NCI-H128 (cell line): ENCODE results near the gene THADA.

ENCODE experiments used
- DNase-seq: peaks from one replicate; lab custom pipeline; 2025; ENCODE audit not compliant: unreplicated experiment; lab: John Stamatoyannopoulos, UW

Gene THADA

GRCh38 chr2:43363120-43363519 is 232.7 kb downstream of the THADA start:
- DNase-seq: no peak

DNA sequence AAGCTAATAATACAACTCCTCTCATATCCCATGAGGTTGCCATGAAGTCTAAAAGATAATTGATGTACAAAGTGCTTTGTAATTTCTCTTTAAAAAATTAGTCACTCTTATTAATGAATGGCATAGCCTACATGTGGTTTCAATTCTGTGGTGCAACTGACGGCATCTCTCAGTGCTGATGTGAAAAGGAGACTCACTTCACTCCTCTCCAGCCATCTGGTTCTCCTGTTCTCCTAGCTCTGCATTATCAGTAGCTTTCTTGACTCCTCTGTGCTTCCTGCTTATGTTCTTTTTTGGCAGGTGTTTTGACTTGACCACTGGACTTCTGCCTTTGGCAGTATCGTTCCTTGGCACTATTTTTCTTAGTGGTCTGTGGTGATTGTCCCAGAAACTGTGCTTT is 234.6 kb downstream of the THADA start:
- no peak for DNase-seq

DNA sequence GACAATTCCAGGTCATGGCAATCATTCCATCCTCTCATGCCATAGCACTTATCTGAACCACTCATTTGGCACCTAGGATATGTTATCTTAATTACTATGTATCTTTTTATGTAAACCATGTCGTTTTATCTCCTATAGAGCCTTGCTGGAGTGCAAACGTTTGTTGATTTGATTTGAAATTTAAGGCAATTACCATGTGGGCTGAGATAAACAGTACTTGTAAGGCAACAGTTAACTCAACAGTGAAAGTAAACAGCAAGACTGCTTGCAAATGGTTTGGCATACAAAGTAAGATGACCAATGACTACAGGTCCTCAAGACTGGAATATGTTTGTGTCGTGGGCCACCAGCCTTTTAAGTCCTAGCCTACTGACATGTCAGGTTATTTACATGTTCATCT is 235.7 kb downstream of the THADA start:
- DNase-seq: no peak

GRCh38 chr2:43358410-43359201 is 237.2 kb downstream of the THADA start:
- no peak for DNase-seq

DNA sequence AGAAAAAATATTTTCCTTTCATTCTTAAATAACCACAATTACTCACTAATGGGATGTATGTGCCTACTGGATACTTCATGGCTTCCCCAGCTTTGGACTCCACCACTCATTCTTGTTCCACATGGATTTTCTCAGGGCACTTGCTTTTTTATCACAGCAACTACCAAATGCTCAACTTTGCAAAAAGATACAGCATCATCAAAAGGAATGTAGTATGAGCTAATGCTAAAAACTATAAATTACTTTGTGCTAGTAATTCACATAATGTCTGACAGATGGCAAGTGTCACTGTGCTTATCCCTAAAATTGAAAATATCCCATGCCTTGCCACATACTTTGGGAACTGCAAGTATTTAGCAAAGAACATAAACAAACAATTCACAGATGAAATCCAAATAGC is 239.1 kb downstream of the THADA start:
- no peak for DNase-seq

GRCh38 chr2:43355399-43355798 is 240.4 kb downstream of the THADA start:
- no peak for DNase-seq

DNA sequence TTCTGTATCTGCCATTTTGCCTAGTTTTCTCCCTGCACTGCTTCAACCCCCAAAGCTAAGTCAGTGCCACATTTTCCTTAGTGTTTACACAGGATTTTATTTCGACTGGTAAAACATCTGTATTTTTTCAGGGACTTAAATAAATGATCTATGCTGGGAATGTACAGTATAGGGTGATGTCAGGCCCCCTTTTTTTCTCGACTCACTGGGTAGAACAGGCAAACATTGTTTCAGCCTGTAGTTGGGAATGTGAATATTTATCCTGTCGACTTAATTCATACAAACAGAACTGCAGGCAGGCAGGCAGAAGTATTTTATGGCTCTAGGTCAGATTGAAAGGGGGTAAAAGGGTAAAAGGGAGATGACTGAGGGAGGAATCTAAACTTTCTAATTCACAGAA is 245.9 kb downstream of the THADA start:
- no peak for DNase-seq

- DNase-seq: no peak
Observed at GRCh38 chr2:43348908-43349661, 246.8 kb downstream of the THADA start.

- no peak for DNase-seq
Observed at GRCh38 chr2:43347746-43348145, 248.1 kb downstream of the THADA start.

GRCh38 chr2:43346602-43347567 is 249.0 kb downstream of the THADA start:
- no peak for DNase-seq

- no peak for DNase-seq
Observed at GRCh38 chr2:43345872-43346271, 250.0 kb downstream of the THADA start.

DNA sequence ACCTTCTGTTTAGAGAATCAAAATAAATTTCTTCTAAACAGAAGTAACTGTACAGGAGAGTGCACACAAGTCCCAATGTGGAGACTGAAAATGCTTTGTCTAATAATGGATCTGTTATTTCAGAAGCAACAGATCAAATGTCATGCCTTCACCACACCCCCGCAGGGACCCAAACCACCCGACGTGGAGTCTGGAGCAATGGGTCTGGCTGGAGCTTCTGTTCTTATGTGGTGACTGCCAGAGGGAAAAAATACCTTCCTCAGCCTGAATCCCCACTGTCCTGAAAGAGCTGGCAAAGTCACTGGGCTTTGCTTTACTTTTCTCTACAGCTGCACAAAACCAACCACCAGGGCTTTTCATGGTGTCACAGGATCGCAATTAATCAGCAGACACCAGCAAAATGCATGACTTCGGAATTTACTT is 250.4 kb downstream of the THADA start:
- no peak for DNase-seq

DNA sequence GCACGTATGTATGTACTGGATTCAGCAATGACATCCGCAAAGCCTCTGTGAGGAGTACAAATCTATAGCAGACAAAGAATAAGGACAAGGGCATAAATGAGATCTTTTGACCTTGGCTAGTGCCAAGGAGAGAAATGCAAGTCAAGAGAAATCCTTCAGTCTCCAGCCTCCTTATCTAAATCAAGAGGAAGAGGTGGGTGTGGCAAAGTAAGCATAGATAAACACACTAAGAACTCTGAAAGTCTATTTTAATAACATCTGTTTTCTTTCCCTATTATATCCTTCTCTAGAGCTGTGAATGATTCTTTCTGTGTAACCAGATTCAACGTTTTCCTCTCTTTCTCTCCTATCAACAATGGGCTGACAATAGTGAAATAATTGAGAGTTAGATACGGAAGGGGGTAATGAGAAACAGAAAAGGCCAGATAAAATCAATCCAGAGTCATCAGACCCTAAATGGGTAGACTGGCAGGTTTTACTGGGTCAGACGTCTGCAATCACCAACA is 250.9 kb downstream of the THADA start:
- no peak for DNase-seq

GRCh38 chr2:43343573-43344304 is 252.1 kb downstream of the THADA start:
- no peak for DNase-seq

GRCh38 chr2:43341959-43342757 is 253.7 kb downstream of the THADA start:
- no peak for DNase-seq

DNA sequence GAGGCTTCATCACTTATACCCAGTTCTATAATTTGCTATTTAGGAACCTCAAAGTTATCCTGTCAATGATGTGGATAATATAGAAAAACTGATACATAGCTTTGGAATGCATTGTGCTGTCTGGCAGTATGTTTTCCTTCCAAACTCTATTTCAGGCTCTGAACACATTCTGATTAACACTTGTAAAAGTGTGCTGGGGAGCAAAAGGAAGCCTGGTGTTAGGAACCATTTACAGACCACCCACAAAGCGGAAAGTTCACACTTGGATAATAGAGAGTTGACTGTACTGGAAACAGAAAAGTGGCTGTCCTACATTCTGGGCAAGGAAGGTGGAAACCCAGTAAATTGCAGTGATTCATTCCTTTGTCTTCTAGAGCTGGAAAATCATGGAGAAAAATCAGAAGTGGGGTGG is 254.9 kb downstream of the THADA start:
- no peak for DNase-seq

- DNase-seq: no peak
Observed at GRCh38 chr2:43340066-43340465, 255.8 kb downstream of the THADA start.

DNA sequence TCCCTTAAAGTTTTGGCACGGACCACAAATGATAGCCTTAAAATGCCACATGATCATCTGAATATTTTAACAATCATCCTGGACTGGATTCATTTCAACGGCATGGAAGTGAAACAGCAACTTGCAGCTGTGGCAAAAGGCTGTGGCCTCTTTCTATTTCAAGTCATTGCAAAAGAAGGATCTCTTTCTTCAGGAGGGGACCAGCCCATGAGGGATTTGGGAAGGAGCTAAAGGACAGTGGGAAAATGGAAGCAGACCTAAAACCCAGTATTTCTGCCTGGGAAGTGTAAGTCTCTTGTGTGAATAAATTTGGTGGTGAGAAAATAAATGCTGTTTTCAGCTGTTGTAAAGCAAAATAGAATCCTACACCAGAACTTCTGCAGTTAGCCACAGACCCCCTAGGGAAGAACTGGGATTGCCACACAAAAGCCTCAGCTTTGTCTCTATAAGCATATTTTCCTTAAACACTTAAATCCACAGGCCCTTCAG is 262.1 kb downstream of the THADA start:
- DNase-seq: no peak

DNA sequence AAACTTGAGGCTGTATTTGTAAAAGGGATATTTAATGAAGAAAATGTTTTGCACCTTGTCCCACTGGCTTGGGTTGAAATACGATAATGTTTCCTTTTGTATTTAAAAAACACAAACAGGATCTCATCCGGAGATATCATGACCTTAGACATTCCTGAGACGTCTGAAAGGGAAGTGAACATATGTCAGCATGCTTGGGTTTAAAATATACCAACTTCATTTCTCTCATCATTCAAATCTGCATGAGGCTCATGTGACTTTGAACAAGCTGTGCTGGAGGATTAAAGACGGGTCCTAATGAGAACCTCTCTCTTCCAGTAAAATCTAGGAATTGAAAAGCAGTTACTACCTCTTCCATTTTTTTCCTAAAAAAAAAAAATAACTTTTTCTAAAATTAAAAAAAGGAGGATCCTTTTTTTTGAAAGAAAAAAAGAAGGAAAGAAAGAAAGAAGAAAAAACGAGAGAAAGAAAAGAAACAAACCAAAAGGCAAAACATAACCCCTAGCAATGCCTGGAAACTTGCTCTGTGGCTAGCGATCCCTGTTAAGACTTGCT is 262.7 kb downstream of the THADA start:
- DNase-seq: no peak
